ENCODE measurements around the gene THADA. TPM values are rescaled to one million over a fixed set of nuclear protein-coding genes. Genes with fewer than 3 reads are reported as not detected.

THADA gene
- total RNA-seq, 2 donors from 2014 or later, result 39.5 to 46.3 TPM

- Mint-ChIP-seq H3K9me3 (no peaks in the 10 kb centered on the region), H3K27me3 (ENCODE audit: low read depth) (no peaks in the 10 kb centered on the region), H3K4me3 (no peak overlapping the region), H3K27ac (no peak overlapping the region), H3K36me3 (ENCODE audit: insufficient read depth in 2 of 2) (peaks cover 6 to 9% of the 10 kb centered on the region in 2 donors), H3K4me1 (ENCODE audit: low read depth) (no peaks in the 10 kb centered on the region)
- DNase-seq (no peak), ATAC-seq (replicated peaks in 1 of 2) (no peak)
Measured at GRCh38 chr2:43445781-43446180, 150.1 kb downstream of the THADA start.

GRCh38 chr2:43444989-43445645 is 150.7 kb downstream of the THADA start:
- Mint-ChIP-seq H3K27me3 (ENCODE audit: low read depth) (no peaks in the 10 kb centered on the region), H3K9me3 (no peaks in the 10 kb centered on the region), H3K4me3 (no peak overlapping the region), H3K4me1 (ENCODE audit: low read depth) (no peaks in the 10 kb centered on the region), H3K27ac (no peak overlapping the region), H3K36me3 (ENCODE audit: insufficient read depth in 2 of 2) (peaks cover 4 to 9% of the 10 kb centered on the region in 2 donors)
- ATAC-seq (replicated peaks in 1 of 2), result no peak
- no peak for DNase-seq

GRCh38 chr2:43443282-43443681 is 152.6 kb downstream of the THADA start:
- peaks cover 5% of the 10 kb centered on the region for H3K4me1 Mint-ChIP-seq (ENCODE audit: low read depth)
- no peaks in the 10 kb centered on the region for H3K9me3 Mint-ChIP-seq
- H3K36me3 Mint-ChIP-seq (ENCODE audit: insufficient read depth in 2 of 2), result peaks cover 0 to 5% of the 10 kb centered on the region in 2 donors
- DNase-seq (no peak), ATAC-seq (replicated peaks in 1 of 2) (no peak)
- no peaks in the 10 kb centered on the region for H3K27me3 Mint-ChIP-seq (ENCODE audit: low read depth)
- no peak overlapping the region for H3K27ac Mint-ChIP-seq
- no peak overlapping the region for H3K4me3 Mint-ChIP-seq

GRCh38 chr2:43441195-43441594 is 154.6 kb downstream of the THADA start:
- Mint-ChIP-seq H3K36me3 (ENCODE audit: insufficient read depth in 2 of 2) (peaks cover 0 to 4% of the 10 kb centered on the region in 2 donors), H3K4me3 (no peak overlapping the region), H3K27me3 (ENCODE audit: low read depth) (no peaks in the 10 kb centered on the region), H3K27ac (no peak overlapping the region), H3K9me3 (no peaks in the 10 kb centered on the region), H3K4me1 (ENCODE audit: low read depth) (peaks cover 5% of the 10 kb centered on the region)
- no peak for ATAC-seq (replicated peaks in 1 of 2)
- no peak for DNase-seq

GRCh38 chr2:43438858-43439655 is 156.8 kb downstream of the THADA start:
- ATAC-seq (replicated peaks in 1 of 2), result no peak
- no peaks in the 10 kb centered on the region for H3K27me3 Mint-ChIP-seq (ENCODE audit: low read depth)

GRCh38 chr2:43438342-43438741 is 157.5 kb downstream of the THADA start:
- no peaks in the 10 kb centered on the region for H3K27me3 Mint-ChIP-seq (ENCODE audit: low read depth)
- no peak for DNase-seq
- no peak overlapping the region for H3K4me3 Mint-ChIP-seq
- H3K36me3 Mint-ChIP-seq (ENCODE audit: insufficient read depth in 2 of 2), result peaks cover 0 to 4% of the 10 kb centered on the region in 2 donors
- peaks cover 5% of the 10 kb centered on the region for H3K4me1 Mint-ChIP-seq (ENCODE audit: low read depth)
- no peak overlapping the region for H3K27ac Mint-ChIP-seq
- no peak for ATAC-seq (replicated peaks in 1 of 2)
- no peaks in the 10 kb centered on the region for H3K9me3 Mint-ChIP-seq

More at GRCh38 chr2:43438858-43439655, 156.8 kb downstream of the THADA start:
- Mint-ChIP-seq H3K4me1 (ENCODE audit: low read depth) (peaks cover 5% of the 10 kb centered on the region), H3K36me3 (ENCODE audit: insufficient read depth in 2 of 2) (peaks cover 0 to 4% of the 10 kb centered on the region in 2 donors), H3K9me3 (no peaks in the 10 kb centered on the region), H3K4me3 (no peak overlapping the region), H3K27ac (peak overlapping the region; percentile 57)
- no peak for DNase-seq

- Mint-ChIP-seq H3K4me1 (ENCODE audit: low read depth) (peaks cover 5% of the 10 kb centered on the region), H3K27me3 (ENCODE audit: low read depth) (no peaks in the 10 kb centered on the region), H3K27ac (no peak overlapping the region), H3K4me3 (no peak overlapping the region), H3K9me3 (no peaks in the 10 kb centered on the region), H3K36me3 (ENCODE audit: insufficient read depth in 2 of 2) (peaks cover 2 to 6% of the 10 kb centered on the region in 2 donors)
- ATAC-seq (replicated peaks in 1 of 2), result no peak
- DNase-seq, result no peak
Measured at GRCh38 chr2:43437363-43437762, 158.5 kb downstream of the THADA start.

GRCh38 chr2:43436431-43436830 is 159.4 kb downstream of the THADA start:
- H3K27me3 Mint-ChIP-seq (ENCODE audit: low read depth), result no peaks in the 10 kb centered on the region
- no peak overlapping the region for H3K4me3 Mint-ChIP-seq
- no peak for ATAC-seq (replicated peaks in 1 of 2)
- DNase-seq, result no peak
- H3K27ac Mint-ChIP-seq, result no peak overlapping the region
- no peaks in the 10 kb centered on the region for H3K9me3 Mint-ChIP-seq
- peaks cover 2 to 3% of the 10 kb centered on the region in 2 donors for H3K36me3 Mint-ChIP-seq (ENCODE audit: insufficient read depth in 2 of 2)
- peaks cover 5% of the 10 kb centered on the region for H3K4me1 Mint-ChIP-seq (ENCODE audit: low read depth)

GRCh38 chr2:43435746-43436145 is 160.1 kb downstream of the THADA start:
- Mint-ChIP-seq H3K36me3 (ENCODE audit: insufficient read depth in 2 of 2) (peaks cover 2 to 3% of the 10 kb centered on the region in 2 donors), H3K4me3 (no peak overlapping the region), H3K27me3 (ENCODE audit: low read depth) (no peaks in the 10 kb centered on the region), H3K4me1 (ENCODE audit: low read depth) (peaks cover 5% of the 10 kb centered on the region), H3K27ac (no peak overlapping the region), H3K9me3 (no peaks in the 10 kb centered on the region)
- ATAC-seq (replicated peaks in 1 of 2), result no peak
- no peak for DNase-seq

- Mint-ChIP-seq H3K36me3 (ENCODE audit: insufficient read depth in 2 of 2) (peaks cover 2 to 5% of the 10 kb centered on the region in 2 donors), H3K9me3 (no peaks in the 10 kb centered on the region), H3K27me3 (ENCODE audit: low read depth) (no peaks in the 10 kb centered on the region), H3K4me1 (ENCODE audit: low read depth) (peaks cover 15% of the 10 kb centered on the region), H3K4me3 (no peak overlapping the region), H3K27ac (no peak overlapping the region)
- DNase-seq (no peak), ATAC-seq (replicated peaks in 1 of 2) (no peak)
Measured at GRCh38 chr2:43430489-43430888, 165.3 kb downstream of the THADA start.

GRCh38 chr2:43429369-43429768 is 166.5 kb downstream of the THADA start:
- Mint-ChIP-seq H3K9me3 (no peaks in the 10 kb centered on the region), H3K27me3 (ENCODE audit: low read depth) (no peaks in the 10 kb centered on the region), H3K27ac (no peak overlapping the region), H3K4me3 (no peak overlapping the region), H3K4me1 (ENCODE audit: low read depth) (peaks cover 26% of the 10 kb centered on the region), H3K36me3 (ENCODE audit: insufficient read depth in 2 of 2) (peaks cover 2 to 7% of the 10 kb centered on the region in 2 donors)
- no peak for ATAC-seq (replicated peaks in 1 of 2)
- no peak for DNase-seq

- DNase-seq, result no peak
- no peaks in the 10 kb centered on the region for H3K27me3 Mint-ChIP-seq (ENCODE audit: low read depth)
- no peaks in the 10 kb centered on the region for H3K9me3 Mint-ChIP-seq
- ATAC-seq (replicated peaks in 1 of 2), result no peak
- peaks cover 38% of the 10 kb centered on the region for H3K4me1 Mint-ChIP-seq (ENCODE audit: low read depth)
- H3K4me3 Mint-ChIP-seq, result peak overlapping the region in 1 of 2 donors; percentile 85
- peaks cover 4 to 8% of the 10 kb centered on the region in 2 donors for H3K36me3 Mint-ChIP-seq (ENCODE audit: insufficient read depth in 2 of 2)
- H3K27ac Mint-ChIP-seq, result peak overlapping the region; percentile 54
Measured at GRCh38 chr2:43427032-43427424, 168.8 kb downstream of the THADA start.

- H3K36me3 Mint-ChIP-seq (ENCODE audit: insufficient read depth in 2 of 2), result peaks cover 4 to 8% of the 10 kb centered on the region in 2 donors
- H3K4me1 Mint-ChIP-seq (ENCODE audit: low read depth), result peaks cover 38% of the 10 kb centered on the region
Measured at GRCh38 chr2:43426305-43427031, 169.4 kb downstream of the THADA start.

More at GRCh38 chr2:43426305-43427031, 169.4 kb downstream of the THADA start:
- no peaks in the 10 kb centered on the region for H3K27me3 Mint-ChIP-seq (ENCODE audit: low read depth)
- H3K27ac Mint-ChIP-seq, result peak overlapping the region; percentile 54
- ATAC-seq (replicated peaks in 1 of 2), result peak; percentile 94
- H3K4me3 Mint-ChIP-seq, result peak overlapping the region; percentile 46 to 85
- H3K9me3 Mint-ChIP-seq, result no peaks in the 10 kb centered on the region
- peak; percentile 71 to 84 for DNase-seq

Data from activated T-cell treated with anti-CD3 and anti-CD28 coated beads, Interleukin-2, amount 50 U/mL, for 72 hours (primary cell).